Ovary (tissue), 1 donor: ENCODE results near the gene SLC23A3.

Experiments
- EP300 ChIP-seq: sonication (generic); formaldehyde crosslinking; IDR thresholded peaks from one replicate; pipeline ENCODE4 v1.6.1; 2017; ENCODE audit warnings: antibody characterized with exemption
- POLR2A ChIP-seq: fragments of 450-650 bp; IDR thresholded peaks from one replicate; pipeline ENCODE4 v1.6.1; 2017; ENCODE audit warnings: antibody characterized with exemption, mild to moderate bottlenecking, moderate library complexity

DNA sequence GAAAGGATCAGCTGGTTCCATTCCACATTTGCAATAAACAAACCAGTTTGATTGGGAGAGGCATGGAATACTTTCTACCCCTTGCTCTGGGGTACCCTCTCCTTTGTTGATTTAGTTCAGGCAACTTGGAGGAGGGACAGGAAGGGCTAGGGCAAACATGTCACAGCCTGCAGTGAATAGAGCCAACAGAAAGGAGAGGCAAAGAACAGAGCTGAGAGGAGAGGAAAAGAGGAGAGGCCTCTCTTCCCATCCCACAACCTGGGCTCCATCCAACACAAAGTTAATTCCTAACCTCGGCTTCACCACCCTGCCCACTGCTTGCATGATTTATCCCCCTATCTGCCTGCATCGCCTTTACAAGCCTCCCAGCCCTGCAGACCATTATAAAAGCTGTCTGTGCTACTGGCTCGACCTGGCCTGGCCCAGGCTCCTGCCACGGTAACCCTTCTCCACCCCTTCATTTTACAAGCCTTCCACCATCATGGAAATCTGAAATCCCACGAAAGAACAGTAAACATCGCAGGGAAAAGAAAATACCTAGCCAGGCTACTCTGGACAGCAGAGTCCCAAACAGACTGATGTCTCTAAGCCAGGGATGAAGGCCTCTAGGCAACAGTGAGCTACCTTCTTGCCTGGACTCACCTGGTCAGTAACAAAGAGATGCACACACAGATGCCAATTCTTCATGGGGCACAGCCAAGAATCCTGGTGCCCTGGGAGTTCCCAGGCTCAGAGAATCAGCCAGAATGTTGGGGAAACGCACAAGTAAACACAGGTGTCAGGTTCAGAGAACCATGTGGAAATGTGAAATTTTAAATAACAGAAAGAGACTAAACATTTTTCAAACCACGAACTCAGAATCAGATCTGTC lies 52.8 kb downstream of the SLC23A3 start:
- TF ChIP-seq POLR2A: no peak
- TF ChIP-seq EP300: no peak
